ENCODE data around the gene HPS6. TPM values are rescaled to one million over a fixed set of nuclear protein-coding genes. Genes with fewer than 3 reads are reported as not detected.
A peak's percentile ranks its signal among the peaks of the same experiment; 100 is the strongest.
"Not testable (repeated sequence)": the region's sequence is repeated elsewhere in the genome, so short reads cannot be mapped to it uniquely, and the experiment has no call there.

The HPS6 gene
- total and polyA plus RNA-seq, 7 donors, result 7.3 to 13.2 (median 9.8) TPM

DNA sequence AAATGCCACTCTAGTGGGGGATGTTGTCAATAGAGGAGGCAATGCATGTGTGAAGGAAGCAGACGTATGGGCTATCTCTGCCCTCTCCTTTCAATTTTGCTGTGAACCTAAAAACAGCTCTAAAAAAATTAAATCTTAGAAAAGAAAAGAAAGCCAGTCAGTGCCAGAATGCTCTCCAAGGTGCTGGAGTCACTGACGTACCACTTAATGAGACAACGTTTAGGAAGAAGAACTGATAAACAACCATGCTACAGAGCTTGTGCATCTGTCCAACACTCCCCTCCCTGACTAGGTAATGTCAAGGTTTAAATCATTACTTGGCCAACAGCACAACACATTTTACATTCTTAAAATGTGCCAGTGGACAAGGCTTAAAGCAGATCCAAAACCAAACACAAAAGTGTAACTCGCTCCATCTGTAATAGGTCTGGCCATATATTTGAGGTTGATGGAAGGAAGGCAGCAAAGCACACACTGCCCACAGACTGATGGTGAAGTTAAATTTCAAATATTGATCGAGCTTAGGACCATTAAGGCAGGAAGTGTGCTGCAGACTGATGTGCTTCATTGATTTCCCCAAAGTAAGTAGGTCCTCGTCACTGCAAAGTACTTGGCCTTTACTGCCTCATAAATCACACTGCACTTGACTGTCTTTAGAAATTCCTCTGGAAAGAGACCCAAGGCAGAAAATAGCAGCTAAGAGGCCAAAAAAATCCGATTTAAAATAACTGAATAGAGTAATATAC is 24.7 kb upstream of the HPS6 start:
- Histone ChIP-seq H3K27me3 (ENCODE audit: insufficient read depth in 3 of 3, low read length in 2 of 3) (no peaks in the 10 kb centered on the region), H3K27ac (no peak overlapping the region), H3K4me1 (peaks cover 27% of the 10 kb centered on the region), H3K9me3 (no peaks in the 10 kb centered on the region), H3K36me3 (ENCODE audit: insufficient read depth in 1 of 2, low read depth in 1 of 2) (peaks cover 3 to 23% of the 10 kb centered on the region in 2 donors), H3K4me3 (no peak overlapping the region)
- intact Hi-C loops (cut with DNase I), result no loop called here
- ATAC-seq, result no peak
- TF ChIP-seq, protein P1, sequence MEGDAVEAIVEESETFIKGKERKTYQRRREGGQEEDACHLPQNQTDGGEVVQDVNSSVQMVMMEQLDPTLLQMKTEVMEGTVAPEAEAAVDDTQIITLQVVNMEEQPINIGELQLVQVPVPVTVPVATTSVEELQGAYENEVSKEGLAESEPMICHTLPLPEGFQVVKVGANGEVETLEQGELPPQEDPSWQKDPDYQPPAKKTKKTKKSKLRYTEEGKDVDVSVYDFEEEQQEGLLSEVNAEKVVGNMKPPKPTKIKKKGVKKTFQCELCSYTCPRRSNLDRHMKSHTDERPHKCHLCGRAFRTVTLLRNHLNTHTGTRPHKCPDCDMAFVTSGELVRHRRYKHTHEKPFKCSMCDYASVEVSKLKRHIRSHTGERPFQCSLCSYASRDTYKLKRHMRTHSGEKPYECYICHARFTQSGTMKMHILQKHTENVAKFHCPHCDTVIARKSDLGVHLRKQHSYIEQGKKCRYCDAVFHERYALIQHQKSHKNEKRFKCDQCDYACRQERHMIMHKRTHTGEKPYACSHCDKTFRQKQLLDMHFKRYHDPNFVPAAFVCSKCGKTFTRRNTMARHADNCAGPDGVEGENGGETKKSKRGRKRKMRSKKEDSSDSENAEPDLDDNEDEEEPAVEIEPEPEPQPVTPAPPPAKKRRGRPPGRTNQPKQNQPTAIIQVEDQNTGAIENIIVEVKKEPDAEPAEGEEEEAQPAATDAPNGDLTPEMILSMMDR (IDR thresholded peaks at IDR 0.05), result no peak
- 32 to 43% (median 36%) methylated on average over 7 of the region's 7 CpGs for WGBS, 3 donors
- DNase-seq, result no peak

GRCh38 chr10:102045292-102045691 is 19.9 kb upstream of the HPS6 start:
- no peaks in the 10 kb centered on the region for H3K9me3 ChIP-seq
- ATAC-seq (no peak), DNase-seq (no peak)
- peaks cover 27% of the 10 kb centered on the region for H3K4me1 ChIP-seq
- WGBS, 3 donors, result 78 to 86% (median 85%) methylated on average over 3 of the region's 3 CpGs
- no peak overlapping the region for H3K27ac ChIP-seq
- intact Hi-C loops (cut with DNase I), result no loop called here
- TF ChIP-seq, protein P1 (IDR thresholded peaks at IDR 0.05), result no peak
- no peak overlapping the region for H3K4me3 ChIP-seq
- no peaks in the 10 kb centered on the region for H3K27me3 ChIP-seq (ENCODE audit: insufficient read depth in 3 of 3, low read length in 2 of 3)
- H3K36me3 ChIP-seq (ENCODE audit: insufficient read depth in 1 of 2, low read depth in 1 of 2), result no peaks in the 10 kb centered on the region

DNA sequence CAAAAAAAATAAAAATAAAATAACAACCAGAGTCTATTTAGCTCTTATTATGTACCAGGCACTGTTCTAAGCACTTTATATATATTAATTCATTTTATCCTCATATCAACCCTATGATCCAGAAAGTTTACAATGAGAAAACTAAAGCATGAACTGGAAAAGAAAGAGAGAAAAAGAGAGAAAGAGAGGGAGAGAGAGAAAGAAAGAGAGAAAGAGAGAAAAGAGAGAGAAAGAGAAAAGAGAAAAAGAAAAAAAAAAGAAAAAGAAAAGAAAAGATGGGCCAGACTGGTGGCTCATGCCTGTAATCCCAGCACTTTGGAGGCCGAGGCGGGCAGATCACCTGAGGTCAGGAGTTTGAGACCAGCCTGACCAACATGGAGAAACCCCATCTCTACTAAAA is 19.1 kb upstream of the HPS6 start:
- DNase-seq (no peak), ATAC-seq (no peak)
- H3K9me3 ChIP-seq, result no peaks in the 10 kb centered on the region
- TF ChIP-seq, protein P1 (IDR thresholded peaks at IDR 0.05), result no peak
- no peaks in the 10 kb centered on the region for H3K27me3 ChIP-seq (ENCODE audit: insufficient read depth in 3 of 3, low read length in 2 of 3)
- H3K36me3 ChIP-seq (ENCODE audit: insufficient read depth in 1 of 2, low read depth in 1 of 2), result no peaks in the 10 kb centered on the region
- no peak overlapping the region for H3K4me3 ChIP-seq
- intact Hi-C loops (cut with DNase I), result no loop called here
- peaks cover 19% of the 10 kb centered on the region for H3K4me1 ChIP-seq
- no peak overlapping the region for H3K27ac ChIP-seq
- WGBS, 3 donors, result 63 to 92% (median 75%) methylated on average over 2 of the region's 2 CpGs

GRCh38 chr10:102054881-102055646 is 10.1 kb upstream of the HPS6 start:
- H3K4me3 ChIP-seq, result peak overlapping the region; percentile 86
- H3K36me3 ChIP-seq (ENCODE audit: insufficient read depth in 1 of 2, low read depth in 1 of 2); H3K27me3 ChIP-seq (ENCODE audit: insufficient read depth in 3 of 3, low read length in 2 of 3); DNase-seq; intact Hi-C loops (cut with DNase I); H3K9me3 ChIP-seq: not testable (repeated sequence)
- WGBS, 3 donors, result 61 to 70% (median 65%) methylated on average over 33 to 34 of the region's 34 CpGs
- peak in 3 of 4 donors; percentile 13 to 39 (median 22) for ATAC-seq
- peak overlapping the region; percentile 95 for H3K27ac ChIP-seq
- H3K4me1 ChIP-seq, result peaks cover 29% of the 10 kb centered on the region

GRCh38 chr10:102055647-102056419 is 9.3 kb upstream of the HPS6 start, which contains the start of gene ARMH3:
Gene ARMH3 (minus strand): TSS chr10:102056173. CDS start chr10:102040114, 16,059 bp downstream.
- intact Hi-C loops (cut with DNase I), result no loop called here
- peak; percentile 96 to 99 (median 98) for ATAC-seq
- 0% methylated on average over 49 to 79 of the region's 79 CpGs for WGBS, 3 donors
- Histone ChIP-seq H3K27ac (peak within 1 kb of the TSS; percentile 95), H3K4me3 (peak within 1 kb of the TSS; percentile 86), H3K27me3 (ENCODE audit: insufficient read depth in 3 of 3, low read length in 2 of 3) (no peaks in the 10 kb centered on the region), H3K36me3 (ENCODE audit: insufficient read depth in 1 of 2, low read depth in 1 of 2) (no peaks in the 10 kb centered on the region), H3K4me1 (peaks cover 29% of the 10 kb centered on the region), H3K9me3 (no peaks in the 10 kb centered on the region)
- TF ChIP-seq, protein P1 (IDR thresholded peaks at IDR 0.05), result no peak
- peak; percentile 94 to 96 for DNase-seq
